Effector memory CD4-positive, alpha-beta T cell (primary cell): ENCODE results near the gene ELN.
A peak's percentile ranks its signal among the peaks of the same experiment; 100 is the strongest.

Experiments
- DNase-seq, 3 donors: peaks; one replicate each; pipeline ENCODE4 v3.0.0-alpha.2; 2020
- H3K27ac ChIP-seq: 2 replicates; pipeline ENCODE4 v1.7.0; 2013; ENCODE audit warnings: mild to moderate bottlenecking, low read length, moderate library complexity; ENCODE audit not compliant: insufficient read depth, poor library complexity, severe bottlenecking
- H3K27me3 ChIP-seq: replicated peaks from 2 replicates; pipeline ENCODE4 v1.7.0; 2013; ENCODE audit warnings: mild to moderate bottlenecking, low read length; ENCODE audit not compliant: insufficient read depth, control insufficient read depth, poor library complexity, severe bottlenecking
- H3K36me3 ChIP-seq: 2 replicates; pipeline ENCODE4 v1.7.0; 2013; ENCODE audit warnings: mild to moderate bottlenecking, low read length, moderate library complexity; ENCODE audit not compliant: control insufficient read depth, insufficient read depth
- H3K4me1 ChIP-seq: 2 replicates; pipeline ENCODE4 v1.7.0; 2013; ENCODE audit warnings: low read length, mild to moderate bottlenecking; ENCODE audit not compliant: control insufficient read depth, insufficient read depth, poor library complexity, severe bottlenecking
- H3K4me3 ChIP-seq: 2 replicates; pipeline ENCODE4 v1.7.0; 2013; ENCODE audit warnings: low read length, low read depth, mild to moderate bottlenecking; ENCODE audit not compliant: insufficient read depth, poor library complexity, severe bottlenecking
- H3K9me3 ChIP-seq: 2 replicates; pipeline ENCODE4 v1.7.0; 2013; ENCODE audit warnings: mild to moderate bottlenecking, low read length, moderate library complexity; ENCODE audit not compliant: control insufficient read depth

ELN gene

DNA sequence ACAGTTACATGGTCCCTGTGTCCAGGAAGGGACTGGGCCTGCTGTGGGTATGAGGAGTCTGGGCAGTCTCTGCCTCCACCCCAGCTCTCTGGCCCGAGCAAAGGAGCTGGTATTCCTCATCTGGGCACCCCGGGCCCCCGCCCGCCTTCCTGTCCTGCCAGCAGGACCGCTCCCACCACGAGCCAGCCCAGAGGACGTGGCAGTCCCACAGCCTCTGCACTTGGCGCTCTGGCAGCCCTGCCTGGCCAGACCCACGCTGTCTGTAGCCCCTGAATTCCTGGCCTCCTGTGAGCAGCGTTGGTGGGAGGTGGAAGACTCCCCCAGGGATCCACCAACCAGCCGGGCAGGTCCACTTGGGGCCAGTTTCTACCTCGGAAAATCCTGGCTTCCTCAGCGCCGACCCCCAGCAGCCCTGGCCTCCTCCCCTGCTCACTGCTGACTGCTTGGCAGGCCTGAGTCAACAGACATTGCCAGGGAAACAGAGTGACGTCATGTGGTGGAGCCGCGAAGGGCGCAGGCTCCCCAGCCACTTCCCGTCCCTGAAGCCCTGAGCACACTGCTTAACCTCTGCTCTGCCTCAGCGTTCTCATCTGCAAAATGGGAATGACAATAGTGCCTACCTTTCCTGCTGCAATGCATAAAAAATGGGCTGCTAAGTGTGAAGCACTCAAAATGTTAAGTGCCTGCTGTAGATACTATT is 34.0 kb downstream of the ELN start:
- no peak overlapping the region for H3K4me3 ChIP-seq
- no peaks in the 10 kb centered on the region for H3K4me1 ChIP-seq
- H3K9me3 ChIP-seq = no peaks in the 10 kb centered on the region
- no peaks in the 10 kb centered on the region for H3K36me3 ChIP-seq
- DNase-seq = peak; percentile 62 to 71 (median 66)
- no peaks in the 10 kb centered on the region for H3K27me3 ChIP-seq
- no peak overlapping the region for H3K27ac ChIP-seq

- no peaks in the 10 kb centered on the region for H3K9me3 ChIP-seq
- H3K27me3 ChIP-seq = no peaks in the 10 kb centered on the region
- H3K27ac ChIP-seq = no peak overlapping the region
- DNase-seq = no peak
- H3K4me3 ChIP-seq = no peak overlapping the region
- no peaks in the 10 kb centered on the region for H3K4me1 ChIP-seq
- no peaks in the 10 kb centered on the region for H3K36me3 ChIP-seq
Observed at GRCh38 chr7:74063223-74063641, 35.3 kb downstream of the ELN start.

DNA sequence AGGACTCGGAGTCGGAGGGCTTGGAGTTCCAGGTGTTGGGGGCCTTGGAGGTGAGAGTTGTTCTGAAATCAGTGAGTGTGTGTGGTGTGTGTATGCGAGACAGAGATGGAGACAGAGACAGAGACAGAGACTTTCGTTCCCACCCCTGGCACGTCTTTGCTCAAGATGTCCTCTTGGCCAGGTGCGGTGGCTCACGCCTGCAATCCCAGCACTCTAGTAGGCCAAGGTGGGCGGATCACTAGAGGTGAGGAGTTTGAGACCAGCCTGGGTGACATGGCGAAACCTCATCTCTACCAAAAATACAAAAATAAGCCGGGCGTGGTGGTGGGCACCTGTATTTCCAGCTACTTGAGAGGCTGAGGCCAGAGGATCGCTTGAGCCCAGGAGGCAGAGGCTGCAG is 35.7 kb downstream of the ELN start:
- H3K4me3 ChIP-seq = no peak overlapping the region
- H3K27me3 ChIP-seq = no peaks in the 10 kb centered on the region
- H3K9me3 ChIP-seq = no peaks in the 10 kb centered on the region
- no peak overlapping the region for H3K27ac ChIP-seq
- no peak for DNase-seq
- no peaks in the 10 kb centered on the region for H3K4me1 ChIP-seq
- no peaks in the 10 kb centered on the region for H3K36me3 ChIP-seq

- Histone ChIP-seq H3K27ac (no peak overlapping the region), H3K27me3 (no peaks in the 10 kb centered on the region), H3K36me3 (no peaks in the 10 kb centered on the region), H3K4me3 (no peak overlapping the region), H3K4me1 (no peaks in the 10 kb centered on the region), H3K9me3 (no peaks in the 10 kb centered on the region)
- DNase-seq = no peak
Observed at GRCh38 chr7:74064696-74065095, 36.7 kb downstream of the ELN start.

DNA sequence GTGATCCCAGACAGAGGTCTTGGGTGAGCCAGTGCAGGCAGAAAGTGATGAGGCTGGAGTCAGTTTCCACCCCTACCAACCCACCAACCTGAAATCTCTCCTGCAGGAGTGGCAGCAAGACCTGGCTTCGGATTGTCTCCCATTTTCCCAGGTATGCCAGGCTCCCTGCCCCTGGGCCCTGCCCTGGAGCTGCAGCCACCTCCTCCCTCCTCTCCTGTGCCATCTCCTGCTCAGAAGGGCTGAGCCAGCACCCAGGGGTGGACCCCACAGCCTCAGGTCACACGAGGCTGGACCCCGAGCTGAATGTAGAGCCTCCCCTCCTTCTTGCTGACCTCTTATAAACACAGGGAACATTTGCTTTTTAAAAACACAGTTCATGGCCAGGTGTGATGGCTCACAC is 38.7 kb downstream of the ELN start:
- H3K4me3 ChIP-seq = no peak overlapping the region
- no peaks in the 10 kb centered on the region for H3K9me3 ChIP-seq
- H3K4me1 ChIP-seq = no peaks in the 10 kb centered on the region
- no peaks in the 10 kb centered on the region for H3K36me3 ChIP-seq
- H3K27ac ChIP-seq = no peak overlapping the region
- H3K27me3 ChIP-seq = no peaks in the 10 kb centered on the region
- DNase-seq = no peak

GRCh38 chr7:74068378-74069085 is 40.6 kb downstream of the ELN start:
- no peak for DNase-seq
- no peak overlapping the region for H3K4me3 ChIP-seq
- no peaks in the 10 kb centered on the region for H3K36me3 ChIP-seq
- no peaks in the 10 kb centered on the region for H3K9me3 ChIP-seq
- no peak overlapping the region for H3K27ac ChIP-seq
- H3K4me1 ChIP-seq = no peaks in the 10 kb centered on the region
- H3K27me3 ChIP-seq = no peaks in the 10 kb centered on the region

GRCh38 chr7:74069086-74069541 is 41.1 kb downstream of the ELN start:
- DNase-seq = no peak
- no peak overlapping the region for H3K27ac ChIP-seq
- H3K4me1 ChIP-seq = no peaks in the 10 kb centered on the region
- no peak overlapping the region for H3K4me3 ChIP-seq
- H3K27me3 ChIP-seq = no peaks in the 10 kb centered on the region
- H3K9me3 ChIP-seq = no peaks in the 10 kb centered on the region
- no peaks in the 10 kb centered on the region for H3K36me3 ChIP-seq

DNA sequence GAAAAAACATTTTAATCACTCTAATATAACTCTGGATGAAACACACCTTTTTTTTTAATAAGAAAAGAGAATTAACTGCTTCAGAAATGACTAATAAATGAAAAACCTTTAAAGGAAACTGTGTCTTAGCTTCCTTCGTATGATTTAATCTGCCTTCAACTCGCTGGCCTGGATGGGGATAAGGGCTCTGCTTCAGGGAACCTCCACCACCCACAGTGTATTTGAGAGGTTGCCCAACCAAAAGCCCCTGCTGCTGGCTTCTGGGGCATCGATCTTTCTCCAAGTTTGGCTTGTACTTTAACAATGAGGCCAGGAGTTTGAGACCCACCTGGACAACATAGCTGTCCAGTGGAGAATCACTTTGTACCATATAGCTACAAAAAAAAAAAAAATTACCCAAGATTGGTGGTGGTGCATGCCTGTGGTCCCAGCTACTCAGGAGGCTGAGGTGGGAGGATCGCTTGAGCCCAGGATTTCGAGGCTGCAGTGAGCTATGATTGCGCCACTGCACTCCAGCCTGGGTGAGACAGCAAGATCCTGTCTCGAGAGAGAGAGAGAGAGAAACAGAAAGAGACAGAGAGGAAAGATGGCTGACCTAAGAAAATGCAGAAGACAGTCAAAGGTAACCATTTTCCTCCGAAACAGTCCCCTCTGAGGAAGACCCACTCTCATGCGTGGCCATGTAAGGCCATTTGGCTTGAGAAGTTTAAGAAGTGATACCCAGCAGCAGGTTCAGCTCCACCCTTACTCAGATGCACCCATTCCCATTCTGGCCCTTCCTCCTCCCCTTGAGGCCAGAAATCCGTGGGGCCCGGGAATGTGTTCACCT is 42.0 kb downstream of the ELN start:
- Histone ChIP-seq H3K27ac (no peak overlapping the region), H3K36me3 (no peaks in the 10 kb centered on the region), H3K27me3 (no peaks in the 10 kb centered on the region), H3K4me1 (no peaks in the 10 kb centered on the region), H3K4me3 (no peak overlapping the region), H3K9me3 (no peaks in the 10 kb centered on the region)
- DNase-seq = no peak

GRCh38 chr7:74070619-74070921 is 42.6 kb downstream of the ELN start:
- DNase-seq = no peak
- Histone ChIP-seq H3K4me1 (no peaks in the 10 kb centered on the region), H3K27me3 (no peaks in the 10 kb centered on the region), H3K36me3 (no peaks in the 10 kb centered on the region), H3K4me3 (no peak overlapping the region), H3K27ac (no peak overlapping the region), H3K9me3 (no peaks in the 10 kb centered on the region)

DNA sequence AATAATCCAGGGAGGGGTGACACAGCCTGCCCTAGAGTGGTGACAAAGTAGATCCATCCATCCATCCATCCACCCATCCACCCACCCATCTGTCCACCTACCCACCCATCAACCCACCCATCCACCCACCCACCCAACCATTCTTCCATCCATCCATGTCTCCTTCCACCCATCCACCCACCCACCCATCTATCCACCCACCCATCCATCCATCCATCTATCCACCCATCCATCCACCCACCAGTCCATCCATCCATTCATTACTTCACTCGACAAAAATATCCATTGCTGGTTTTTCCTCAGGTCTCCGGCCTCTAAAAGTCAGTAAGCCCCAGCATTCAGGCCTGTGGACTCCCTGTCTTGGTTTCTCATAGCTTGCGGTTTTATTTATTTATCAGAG is 43.1 kb downstream of the ELN start:
- Histone ChIP-seq H3K27ac (no peak overlapping the region), H3K36me3 (no peaks in the 10 kb centered on the region), H3K9me3 (no peaks in the 10 kb centered on the region), H3K4me3 (no peak overlapping the region), H3K27me3 (no peaks in the 10 kb centered on the region), H3K4me1 (no peaks in the 10 kb centered on the region)
- no peak for DNase-seq
